H1 (cell line): ENCODE data around the gene EEPD1. TPM values are rescaled to one million over a fixed set of nuclear protein-coding genes. Genes with fewer than 3 reads are reported as not detected.

Experiments
- polyA plus RNA-seq, 7 experiments: library from polyadenylated mRNA; depleted of rRNA in 3 of 7; stranded (reverse) in 5 of 7; unstranded in 2 of 7; fragments of >200 nt in 5 of 7; fragments of 200-250 nt in 2 of 7; gene quantifications; 1 replicate in 5 of 7; 2 replicates in 1 of 7; 4 replicates in 1 of 7; pipeline versions ENCODE4 v1.2.1 to v1.2.3, GENCODE V29; 2011 to 2013; ENCODE audit warnings: missing spikeins in 2 of 7, mixed read lengths in 2 of 7
- total RNA-seq: library from RNA; stranded (reverse); fragmentation: NEBNext Ultra II Directional; extraction: Animal tissue kit (Norgen Biotek cat#: 25700); gene quantifications from 2 replicates; pipeline ENCODE4 v1.2.1, GENCODE V29; 2021
- TF ChIP-seq, protein P1 (sequence below): fragments of 300-600 bp; sonication (generic); IDR thresholded peaks from 2 replicates; pipeline ENCODE4 v1.7.1; 2012; ENCODE audit warnings: low read length, moderate library complexity, mild to moderate bottlenecking, inconsistent platforms; ENCODE audit not compliant: insufficient replicate concordance

Gene EEPD1
- total and polyA plus RNA-seq, 2 of the 8 experiments (the other 6 are each of a cell fraction or from before 2014, with no cell fraction given): 3.1 to 7.8 TPM

- TF ChIP-seq, protein P1, sequence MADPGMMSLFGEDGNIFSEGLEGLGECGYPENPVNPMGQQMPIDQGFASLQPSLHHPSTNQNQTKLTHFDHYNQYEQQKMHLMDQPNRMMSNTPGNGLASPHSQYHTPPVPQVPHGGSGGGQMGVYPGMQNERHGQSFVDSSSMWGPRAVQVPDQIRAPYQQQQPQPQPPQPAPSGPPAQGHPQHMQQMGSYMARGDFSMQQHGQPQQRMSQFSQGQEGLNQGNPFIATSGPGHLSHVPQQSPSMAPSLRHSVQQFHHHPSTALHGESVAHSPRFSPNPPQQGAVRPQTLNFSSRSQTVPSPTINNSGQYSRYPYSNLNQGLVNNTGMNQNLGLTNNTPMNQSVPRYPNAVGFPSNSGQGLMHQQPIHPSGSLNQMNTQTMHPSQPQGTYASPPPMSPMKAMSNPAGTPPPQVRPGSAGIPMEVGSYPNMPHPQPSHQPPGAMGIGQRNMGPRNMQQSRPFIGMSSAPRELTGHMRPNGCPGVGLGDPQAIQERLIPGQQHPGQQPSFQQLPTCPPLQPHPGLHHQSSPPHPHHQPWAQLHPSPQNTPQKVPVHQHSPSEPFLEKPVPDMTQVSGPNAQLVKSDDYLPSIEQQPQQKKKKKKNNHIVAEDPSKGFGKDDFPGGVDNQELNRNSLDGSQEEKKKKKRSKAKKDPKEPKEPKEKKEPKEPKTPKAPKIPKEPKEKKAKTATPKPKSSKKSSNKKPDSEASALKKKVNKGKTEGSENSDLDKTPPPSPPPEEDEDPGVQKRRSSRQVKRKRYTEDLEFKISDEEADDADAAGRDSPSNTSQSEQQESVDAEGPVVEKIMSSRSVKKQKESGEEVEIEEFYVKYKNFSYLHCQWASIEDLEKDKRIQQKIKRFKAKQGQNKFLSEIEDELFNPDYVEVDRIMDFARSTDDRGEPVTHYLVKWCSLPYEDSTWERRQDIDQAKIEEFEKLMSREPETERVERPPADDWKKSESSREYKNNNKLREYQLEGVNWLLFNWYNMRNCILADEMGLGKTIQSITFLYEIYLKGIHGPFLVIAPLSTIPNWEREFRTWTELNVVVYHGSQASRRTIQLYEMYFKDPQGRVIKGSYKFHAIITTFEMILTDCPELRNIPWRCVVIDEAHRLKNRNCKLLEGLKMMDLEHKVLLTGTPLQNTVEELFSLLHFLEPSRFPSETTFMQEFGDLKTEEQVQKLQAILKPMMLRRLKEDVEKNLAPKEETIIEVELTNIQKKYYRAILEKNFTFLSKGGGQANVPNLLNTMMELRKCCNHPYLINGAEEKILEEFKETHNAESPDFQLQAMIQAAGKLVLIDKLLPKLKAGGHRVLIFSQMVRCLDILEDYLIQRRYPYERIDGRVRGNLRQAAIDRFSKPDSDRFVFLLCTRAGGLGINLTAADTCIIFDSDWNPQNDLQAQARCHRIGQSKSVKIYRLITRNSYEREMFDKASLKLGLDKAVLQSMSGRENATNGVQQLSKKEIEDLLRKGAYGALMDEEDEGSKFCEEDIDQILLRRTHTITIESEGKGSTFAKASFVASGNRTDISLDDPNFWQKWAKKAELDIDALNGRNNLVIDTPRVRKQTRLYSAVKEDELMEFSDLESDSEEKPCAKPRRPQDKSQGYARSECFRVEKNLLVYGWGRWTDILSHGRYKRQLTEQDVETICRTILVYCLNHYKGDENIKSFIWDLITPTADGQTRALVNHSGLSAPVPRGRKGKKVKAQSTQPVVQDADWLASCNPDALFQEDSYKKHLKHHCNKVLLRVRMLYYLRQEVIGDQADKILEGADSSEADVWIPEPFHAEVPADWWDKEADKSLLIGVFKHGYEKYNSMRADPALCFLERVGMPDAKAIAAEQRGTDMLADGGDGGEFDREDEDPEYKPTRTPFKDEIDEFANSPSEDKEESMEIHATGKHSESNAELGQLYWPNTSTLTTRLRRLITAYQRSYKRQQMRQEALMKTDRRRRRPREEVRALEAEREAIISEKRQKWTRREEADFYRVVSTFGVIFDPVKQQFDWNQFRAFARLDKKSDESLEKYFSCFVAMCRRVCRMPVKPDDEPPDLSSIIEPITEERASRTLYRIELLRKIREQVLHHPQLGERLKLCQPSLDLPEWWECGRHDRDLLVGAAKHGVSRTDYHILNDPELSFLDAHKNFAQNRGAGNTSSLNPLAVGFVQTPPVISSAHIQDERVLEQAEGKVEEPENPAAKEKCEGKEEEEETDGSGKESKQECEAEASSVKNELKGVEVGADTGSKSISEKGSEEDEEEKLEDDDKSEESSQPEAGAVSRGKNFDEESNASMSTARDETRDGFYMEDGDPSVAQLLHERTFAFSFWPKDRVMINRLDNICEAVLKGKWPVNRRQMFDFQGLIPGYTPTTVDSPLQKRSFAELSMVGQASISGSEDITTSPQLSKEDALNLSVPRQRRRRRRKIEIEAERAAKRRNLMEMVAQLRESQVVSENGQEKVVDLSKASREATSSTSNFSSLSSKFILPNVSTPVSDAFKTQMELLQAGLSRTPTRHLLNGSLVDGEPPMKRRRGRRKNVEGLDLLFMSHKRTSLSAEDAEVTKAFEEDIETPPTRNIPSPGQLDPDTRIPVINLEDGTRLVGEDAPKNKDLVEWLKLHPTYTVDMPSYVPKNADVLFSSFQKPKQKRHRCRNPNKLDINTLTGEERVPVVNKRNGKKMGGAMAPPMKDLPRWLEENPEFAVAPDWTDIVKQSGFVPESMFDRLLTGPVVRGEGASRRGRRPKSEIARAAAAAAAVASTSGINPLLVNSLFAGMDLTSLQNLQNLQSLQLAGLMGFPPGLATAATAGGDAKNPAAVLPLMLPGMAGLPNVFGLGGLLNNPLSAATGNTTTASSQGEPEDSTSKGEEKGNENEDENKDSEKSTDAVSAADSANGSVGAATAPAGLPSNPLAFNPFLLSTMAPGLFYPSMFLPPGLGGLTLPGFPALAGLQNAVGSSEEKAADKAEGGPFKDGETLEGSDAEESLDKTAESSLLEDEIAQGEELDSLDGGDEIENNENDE: no peak
These were observed 17.4 kb upstream of the EEPD1 start (continued) for GRCh38 chr7:36135700-36136099.
